NCI-H146 (cell line): ENCODE results near the gene ALDH3B1.

Experiments used
- DNase-seq: peaks from one replicate; lab custom pipeline; 2025; lab: John Stamatoyannopoulos, UW

ALDH3B1 gene

GRCh38 chr11:67997475-67997921 is 12.6 kb upstream of the ALDH3B1 start:
- no peak for DNase-seq

- DNase-seq = no peak
Observed at GRCh38 chr11:67998150-67999045, 11.7 kb upstream of the ALDH3B1 start.

DNA sequence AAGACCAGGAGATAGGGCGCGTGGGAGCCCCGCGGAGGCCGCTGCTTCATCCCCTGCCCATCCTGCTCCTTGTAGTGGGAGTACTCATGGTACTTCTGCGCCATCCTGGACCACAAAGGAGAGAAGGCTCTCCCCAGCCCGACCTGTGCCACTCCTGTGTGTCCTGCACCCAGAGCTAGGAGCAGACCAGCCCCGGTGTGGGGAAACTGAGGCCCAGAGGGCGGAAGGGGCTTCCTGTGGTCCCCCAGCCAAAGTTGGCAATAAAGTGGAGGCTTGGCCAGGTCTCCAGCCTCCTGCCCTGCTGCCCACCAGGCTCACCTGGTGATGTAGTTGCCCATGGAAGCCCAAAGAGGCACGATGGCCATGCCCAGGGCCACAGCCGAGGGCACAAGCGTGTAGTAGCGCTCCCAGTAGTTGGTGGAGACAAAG is 10.9 kb upstream of the ALDH3B1 start:
- DNase-seq = no peak

GRCh38 chr11:67999704-68000103 is 10.4 kb upstream of the ALDH3B1 start:
- no peak for DNase-seq

- DNase-seq = no peak
Observed at GRCh38 chr11:68002575-68002937, 7.6 kb upstream of the ALDH3B1 start.

DNA sequence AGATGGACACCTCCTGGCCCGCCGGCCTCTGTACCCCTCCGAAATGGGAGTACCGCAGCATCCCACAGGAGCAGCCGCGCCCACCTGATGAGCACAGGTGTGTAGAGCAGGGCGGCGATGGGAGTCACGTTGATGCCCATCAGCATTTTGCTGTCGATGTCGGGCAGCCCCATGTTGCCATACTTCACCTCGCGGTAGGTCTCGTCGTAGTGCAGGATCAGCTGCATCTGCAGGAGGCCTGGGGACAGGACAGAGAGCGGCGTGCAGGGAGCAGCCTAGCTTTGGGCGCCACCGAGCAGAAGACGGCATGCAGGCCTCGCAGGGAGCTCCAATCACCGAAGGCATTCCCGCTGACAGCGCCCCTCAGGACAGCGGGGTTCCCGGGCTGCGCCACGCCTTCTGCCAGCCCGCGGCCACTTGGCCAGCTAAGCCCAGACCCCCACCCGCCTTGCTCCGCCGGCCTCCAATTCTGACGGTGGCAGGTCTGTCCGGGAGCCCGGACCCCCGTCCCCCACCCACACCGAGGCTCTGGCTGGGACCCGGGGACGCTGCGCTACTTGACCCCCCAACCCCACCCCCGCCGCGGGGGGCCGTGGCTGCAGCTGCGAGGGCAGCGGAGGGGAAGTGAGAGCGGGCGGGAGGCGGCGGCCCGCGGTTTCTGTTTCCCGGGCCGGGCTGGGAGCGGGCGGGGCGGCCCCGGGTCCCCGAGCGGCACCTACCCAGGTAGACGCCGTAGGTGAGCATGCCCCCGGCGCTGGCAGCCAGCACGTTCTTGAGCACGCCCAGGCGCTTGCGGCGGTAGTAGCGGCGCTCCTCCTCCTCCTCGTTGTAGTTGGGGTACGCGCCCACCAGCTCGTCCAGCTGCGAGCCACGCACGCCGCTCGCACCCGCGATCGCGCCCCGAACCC is 6.9 kb upstream of the ALDH3B1 start:
- peak; percentile 58 for DNase-seq

DNA sequence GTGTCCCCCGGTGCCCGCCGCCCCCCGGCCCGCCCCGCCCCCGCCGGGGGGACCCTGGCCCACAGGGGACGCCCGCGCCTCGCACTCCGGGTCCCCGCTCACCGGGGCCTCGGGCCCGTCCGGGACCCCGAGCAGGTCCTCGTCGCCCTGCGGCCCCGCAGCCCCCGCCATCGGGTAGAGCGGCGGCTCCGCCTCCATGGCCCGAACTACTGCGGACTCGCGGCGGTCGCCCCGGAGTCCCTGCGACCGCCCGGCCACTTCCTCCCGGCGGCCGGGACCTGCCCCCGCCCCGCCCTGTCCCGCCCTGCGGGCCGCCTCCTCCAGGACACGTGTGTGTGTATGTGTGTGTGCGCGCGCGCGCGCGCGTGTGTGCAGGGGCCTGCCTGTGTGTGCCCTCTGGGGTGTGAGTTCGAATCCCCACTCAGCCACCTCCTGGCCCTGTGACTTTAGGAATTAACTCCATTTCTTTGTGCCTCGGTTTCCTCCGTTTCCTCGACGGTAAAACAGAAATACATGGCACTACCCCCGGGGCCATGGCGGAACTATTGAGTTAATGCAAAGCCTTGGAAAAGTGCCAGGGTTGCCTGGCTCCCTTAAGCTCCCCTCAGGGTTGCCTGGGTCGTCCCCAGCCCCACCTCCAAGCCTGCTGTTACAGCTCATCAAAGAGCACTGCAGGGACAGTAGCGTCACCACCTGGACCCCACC is 6.1 kb upstream of the ALDH3B1 start, which contains the start of gene UNC93B1:
TSS of gene UNC93B1 (minus strand) at position 252 of the 705 bp plus-strand sequence. CDS start at position 198, 54 bp downstream.
- peak; percentile 87 for DNase-seq

GRCh38 chr11:68004551-68005335 is 5.4 kb upstream of the ALDH3B1 start:
- DNase-seq = peak; percentile 82

DNA sequence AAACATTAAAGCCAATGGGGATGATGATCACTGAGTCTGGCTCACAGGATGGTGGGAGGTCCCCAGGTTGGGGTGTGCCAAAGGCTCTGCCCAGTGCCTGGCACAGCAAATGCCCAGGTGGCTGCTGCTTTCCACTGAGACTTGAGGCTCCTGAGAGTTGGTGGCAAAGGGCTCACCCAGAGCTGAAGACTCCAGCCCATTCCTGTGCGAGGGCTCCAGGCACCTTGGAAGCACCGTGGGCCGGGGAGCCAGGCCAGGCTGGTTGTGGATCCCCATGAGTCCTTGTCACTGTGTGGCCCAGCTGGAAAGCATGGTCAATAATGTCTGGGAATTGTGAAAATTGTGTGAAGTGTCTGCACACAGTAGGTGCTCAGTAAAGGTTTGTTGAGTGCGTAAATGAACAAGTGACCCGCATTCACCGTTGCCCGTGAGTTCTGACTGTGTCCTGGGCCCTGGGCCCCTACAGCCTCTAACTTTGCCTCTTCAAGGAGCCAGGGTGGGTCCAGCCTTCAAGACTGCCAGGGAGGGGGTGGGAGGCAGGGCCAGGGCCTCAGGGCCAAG is 3.4 kb upstream of the ALDH3B1 start:
- no peak for DNase-seq

DNA sequence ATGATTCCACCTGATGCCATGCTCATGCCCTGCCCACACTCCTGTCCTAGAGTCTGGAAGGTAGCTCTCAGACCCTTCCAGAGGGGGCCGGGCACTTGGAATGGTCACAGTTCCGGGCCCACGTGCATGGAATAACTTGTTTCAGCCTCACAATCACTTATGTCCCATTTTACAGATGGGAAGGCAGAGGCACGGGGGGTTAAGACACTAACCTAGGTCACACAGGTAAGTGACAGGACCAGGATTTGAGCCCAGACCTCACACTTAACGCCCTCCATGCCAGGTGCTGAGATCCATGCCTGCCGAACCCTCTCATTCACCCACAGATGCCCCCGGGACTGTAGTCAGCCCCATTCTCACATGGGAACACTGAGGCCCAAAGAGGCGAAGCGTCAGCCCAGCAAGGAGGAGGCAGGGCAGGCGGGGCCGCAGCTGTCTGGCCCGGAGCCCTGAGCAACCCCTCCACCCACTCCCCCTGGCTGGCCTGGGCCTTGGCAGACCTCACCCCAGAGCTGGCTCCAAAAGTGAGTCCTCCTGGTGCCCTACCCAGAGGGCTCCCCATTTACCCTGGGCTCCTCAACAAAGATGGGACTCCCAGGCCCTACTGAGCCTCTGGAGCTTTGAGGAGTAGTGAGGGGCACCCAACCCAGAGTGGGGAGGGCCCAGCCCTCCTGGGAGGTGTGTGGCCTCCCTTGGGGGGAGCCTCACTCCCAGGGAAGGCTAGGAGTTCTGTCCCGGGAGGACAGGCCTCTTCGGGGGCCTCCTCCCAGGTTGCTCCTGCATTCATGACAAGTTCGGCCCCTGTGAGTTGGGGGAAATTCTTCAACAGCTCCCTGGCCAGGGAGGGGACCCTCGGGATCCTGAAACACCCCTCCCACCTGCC is 2.4 kb upstream of the ALDH3B1 start:
- DNase-seq = no peak

- peak; percentile 56 for DNase-seq
Observed at GRCh38 chr11:68008381-68009337, 1.5 kb upstream of the ALDH3B1 start.

DNA sequence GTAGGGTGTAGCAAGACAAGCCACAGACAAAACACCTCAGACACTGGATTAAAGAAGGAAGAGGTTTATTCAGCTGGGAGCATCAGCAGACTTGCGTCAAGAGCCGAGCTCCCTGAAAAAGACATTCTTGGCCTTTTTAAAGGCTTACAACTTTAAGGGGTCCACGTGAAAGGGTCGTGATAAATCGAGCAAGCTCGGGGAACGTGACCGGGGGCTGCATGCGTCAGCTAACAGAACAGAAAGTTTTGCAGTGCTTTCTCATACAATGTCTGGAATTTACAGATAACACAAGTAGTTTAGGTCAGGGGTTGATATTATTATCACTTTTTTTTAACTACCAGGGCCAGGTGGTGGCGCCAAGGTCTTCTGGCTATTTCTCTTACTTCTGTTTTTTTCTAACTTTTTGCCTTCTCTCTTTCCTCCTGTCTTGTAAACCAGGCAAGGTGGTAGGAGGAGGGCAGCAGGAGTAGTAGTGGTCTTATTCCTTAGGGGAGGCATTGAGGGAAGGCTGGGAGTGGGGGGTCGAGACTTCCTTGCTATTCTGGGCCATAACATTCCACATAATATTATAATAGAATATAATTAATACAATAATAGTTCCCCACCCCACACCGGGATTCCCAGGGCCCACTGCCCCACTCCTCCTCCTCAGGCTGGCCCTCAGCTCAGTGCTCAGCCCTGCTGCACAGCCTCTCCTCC is 587 bp upstream of the ALDH3B1 start:
- DNase-seq = no peak

- DNase-seq = no peak
Observed at GRCh38 chr11:68011051-68011943, 1.2 kb downstream of the ALDH3B1 start.

DNA sequence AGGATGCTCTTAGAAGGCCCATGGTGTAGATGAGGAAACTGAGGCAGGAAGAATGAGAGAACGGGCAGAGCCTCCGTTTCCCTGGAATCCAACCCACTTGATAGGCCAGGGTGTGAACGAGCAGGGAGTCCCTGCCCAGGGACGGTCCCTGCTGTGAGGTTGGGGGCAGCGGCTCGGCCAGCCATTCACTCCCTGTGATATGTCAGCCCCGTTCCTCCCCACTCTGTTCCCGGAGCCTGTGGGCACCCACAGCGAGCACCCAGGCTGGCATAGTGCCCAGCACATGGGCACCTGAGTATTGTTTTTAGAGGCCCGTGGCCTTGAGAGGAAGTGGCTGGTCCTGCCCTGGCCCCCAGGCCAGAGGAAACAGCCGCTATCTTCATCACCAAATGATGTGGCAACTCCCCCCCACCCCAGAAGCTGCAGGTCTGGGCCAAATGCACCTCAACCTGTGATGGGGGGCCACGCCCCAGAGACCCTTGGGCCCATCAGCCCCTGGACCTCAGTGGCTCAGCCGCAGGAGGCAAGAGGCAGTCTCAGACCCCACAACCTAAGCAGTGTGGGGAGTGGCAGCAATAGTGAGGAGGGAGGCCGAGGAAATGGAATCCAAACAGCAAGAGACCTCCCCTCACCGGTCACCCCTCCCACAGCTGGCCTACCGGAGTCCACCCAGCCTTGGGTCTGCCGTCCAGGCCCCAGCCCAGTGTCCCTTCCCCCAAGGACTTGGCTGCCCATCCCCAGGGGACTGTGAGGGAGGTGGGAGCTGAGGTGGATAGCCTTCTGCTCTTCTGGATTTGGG is 2.1 kb downstream of the ALDH3B1 start:
- DNase-seq = no peak

GRCh38 chr11:68012843-68013610 is 2.9 kb downstream of the ALDH3B1 start:
- no peak for DNase-seq
